Measurements from ENCODE around the gene ZNF445. TPM values are rescaled to one million over a fixed set of nuclear protein-coding genes. Genes with fewer than 3 reads are reported as not detected.

The ZNF445 gene
- total and polyA plus RNA-seq, 4 donors, result 4.1 to 26.4 (median 12.6) TPM

DNA sequence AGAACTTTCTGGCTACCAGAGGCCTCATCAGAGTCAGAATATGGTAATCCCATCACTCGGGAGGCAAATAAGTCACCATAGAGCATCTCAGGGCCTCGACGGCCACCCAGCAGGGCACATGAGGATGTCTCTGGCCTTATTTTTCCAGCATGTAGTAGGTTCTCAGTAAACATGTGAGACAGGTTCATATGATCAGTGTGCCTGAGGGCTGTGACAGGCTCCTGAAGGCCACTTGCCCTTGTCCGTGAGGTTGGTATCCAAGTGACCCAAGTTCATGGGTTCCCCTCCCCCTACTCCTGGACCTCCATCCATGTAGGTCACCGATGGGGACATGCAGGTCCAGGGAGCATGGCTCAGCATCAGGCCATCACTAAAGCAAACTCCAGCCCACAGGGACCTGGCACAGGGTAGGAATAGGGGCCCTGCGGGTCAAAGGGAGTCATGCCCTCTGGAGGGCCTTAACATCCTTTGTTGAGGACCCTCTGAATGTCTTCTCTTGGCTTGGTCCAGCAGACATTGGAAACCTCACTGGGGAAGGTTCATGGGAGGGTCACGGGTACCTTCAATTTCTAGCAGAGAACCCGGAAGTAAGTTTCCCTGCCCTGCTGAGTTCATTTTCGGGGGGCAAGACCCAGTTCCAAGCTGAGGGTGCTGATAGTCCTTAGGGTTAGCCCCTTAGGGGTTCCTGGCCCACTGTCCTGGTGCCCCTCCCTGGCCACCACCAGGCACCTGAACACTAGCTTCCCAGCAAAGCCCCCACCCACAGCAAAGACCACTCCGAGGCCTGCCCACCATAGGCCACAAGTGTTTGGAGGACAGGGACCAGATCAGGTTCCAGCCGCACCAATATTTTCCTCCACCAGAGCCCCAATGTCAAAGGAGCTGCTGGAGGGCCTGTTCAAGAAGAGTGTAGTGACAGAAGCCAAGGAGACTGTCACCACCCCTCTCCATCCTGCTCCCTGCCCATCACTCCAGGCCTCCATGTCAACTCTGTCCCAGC lies 61.1 kb downstream of the ZNF445 start:
- Histone ChIP-seq H3K9me3 (ENCODE audit: control insufficient read depth, low read length) (no peaks in the 10 kb centered on the region), H3K27ac (ENCODE audit: low read depth in 1 of 2, low read length in 2 of 2) (no peak overlapping the region), H3K36me3 (ENCODE audit: control insufficient read depth in 1 of 2, insufficient read depth in 2 of 2, low read length in 1 of 2) (no peaks in the 10 kb centered on the region), H3K27me3 (ENCODE audit: control insufficient read depth in 1 of 2, insufficient read depth in 2 of 2, low read length in 1 of 2) (no peaks in the 10 kb centered on the region), H3K4me1 (ENCODE audit: control insufficient read depth in 1 of 2, insufficient read depth in 2 of 2, low read length in 2 of 2) (no peaks in the 10 kb centered on the region), H3K4me3 (ENCODE audit: low read length in 2 of 2) (no peak overlapping the region)
- DNase-seq (no peak), ATAC-seq (ENCODE audit: low FRiP score) (no peak)
- intact Hi-C loops (cut with DNase I), result no loop called here
- WGBS, 2 donors, result 91 to 96% methylated on average over 11 of the region's 11 CpGs

DNA sequence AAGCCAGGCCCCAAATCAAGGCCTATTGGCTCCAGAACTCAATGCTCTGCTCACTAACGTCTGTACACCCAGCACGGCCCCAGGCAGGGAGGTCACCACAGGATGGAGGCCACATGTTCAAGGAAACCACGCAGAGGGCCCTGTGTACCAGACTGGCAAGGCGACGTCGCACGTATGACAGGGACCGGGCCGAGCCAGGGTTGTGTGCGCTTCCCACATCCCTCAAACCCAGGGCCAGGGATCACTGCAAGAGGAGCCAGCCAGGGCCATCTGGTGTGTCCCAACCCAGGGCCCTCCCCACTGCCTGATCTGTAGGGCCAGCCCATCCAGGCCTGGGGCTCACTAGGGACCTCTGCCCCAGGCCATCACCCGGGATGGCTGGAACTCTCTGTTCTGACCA lies 62.0 kb downstream of the ZNF445 start:
- intact Hi-C loops (cut with DNase I), result no loop called here
- Histone ChIP-seq H3K9me3 (ENCODE audit: control insufficient read depth, low read length) (no peaks in the 10 kb centered on the region), H3K4me3 (ENCODE audit: low read length in 2 of 2) (no peak overlapping the region), H3K27me3 (ENCODE audit: control insufficient read depth in 1 of 2, insufficient read depth in 2 of 2, low read length in 1 of 2) (no peaks in the 10 kb centered on the region), H3K4me1 (ENCODE audit: control insufficient read depth in 1 of 2, insufficient read depth in 2 of 2, low read length in 2 of 2) (no peaks in the 10 kb centered on the region), H3K27ac (ENCODE audit: low read depth in 1 of 2, low read length in 2 of 2) (no peak overlapping the region), H3K36me3 (ENCODE audit: control insufficient read depth in 1 of 2, insufficient read depth in 2 of 2, low read length in 1 of 2) (no peaks in the 10 kb centered on the region)
- WGBS, 2 donors, result 87 to 90% methylated on average over 11 of the region's 11 CpGs
- ATAC-seq (ENCODE audit: low FRiP score) (no peak), DNase-seq (no peak)

DNA sequence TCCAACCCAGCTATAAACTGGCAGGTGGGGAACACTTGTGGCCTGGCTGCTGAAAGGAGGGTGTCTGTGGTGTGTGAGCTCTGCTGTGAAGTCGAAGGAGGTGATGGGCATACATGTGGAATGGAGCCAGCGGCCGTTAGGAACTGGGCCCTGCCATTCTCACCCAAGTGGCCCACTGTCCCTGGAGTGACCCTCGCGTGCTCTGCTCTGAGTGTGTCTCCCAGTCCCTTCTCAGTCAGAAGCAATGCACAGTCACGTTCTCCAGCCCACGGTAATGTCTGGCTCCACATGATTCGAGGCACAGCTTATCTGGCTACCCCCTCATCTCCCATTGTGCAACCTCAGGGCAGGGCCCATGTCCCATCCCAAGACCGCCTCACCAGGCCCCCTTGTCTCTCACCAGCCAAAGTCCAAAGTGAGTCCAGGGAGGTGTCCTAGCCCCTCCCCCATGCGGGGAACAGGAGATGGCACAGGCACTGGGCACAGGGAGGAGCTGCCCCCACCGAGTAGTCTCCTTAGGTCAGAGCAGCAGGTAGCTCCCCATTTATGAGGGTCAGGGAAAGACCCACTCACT lies 62.9 kb downstream of the ZNF445 start:
- Histone ChIP-seq H3K27me3 (ENCODE audit: control insufficient read depth in 1 of 2, insufficient read depth in 2 of 2, low read length in 1 of 2) (no peaks in the 10 kb centered on the region), H3K27ac (ENCODE audit: low read depth in 1 of 2, low read length in 2 of 2) (no peak overlapping the region), H3K9me3 (ENCODE audit: control insufficient read depth, low read length) (no peaks in the 10 kb centered on the region), H3K4me3 (ENCODE audit: low read length in 2 of 2) (no peak overlapping the region), H3K4me1 (ENCODE audit: control insufficient read depth in 1 of 2, insufficient read depth in 2 of 2, low read length in 2 of 2) (no peaks in the 10 kb centered on the region), H3K36me3 (ENCODE audit: control insufficient read depth in 1 of 2, insufficient read depth in 2 of 2, low read length in 1 of 2) (no peaks in the 10 kb centered on the region)
- intact Hi-C loops (cut with DNase I), result no loop called here
- WGBS, 2 donors, result 84 to 85% methylated on average over 11 of the region's 11 CpGs
- ATAC-seq (ENCODE audit: low FRiP score) (no peak), DNase-seq (no peak)

DNA sequence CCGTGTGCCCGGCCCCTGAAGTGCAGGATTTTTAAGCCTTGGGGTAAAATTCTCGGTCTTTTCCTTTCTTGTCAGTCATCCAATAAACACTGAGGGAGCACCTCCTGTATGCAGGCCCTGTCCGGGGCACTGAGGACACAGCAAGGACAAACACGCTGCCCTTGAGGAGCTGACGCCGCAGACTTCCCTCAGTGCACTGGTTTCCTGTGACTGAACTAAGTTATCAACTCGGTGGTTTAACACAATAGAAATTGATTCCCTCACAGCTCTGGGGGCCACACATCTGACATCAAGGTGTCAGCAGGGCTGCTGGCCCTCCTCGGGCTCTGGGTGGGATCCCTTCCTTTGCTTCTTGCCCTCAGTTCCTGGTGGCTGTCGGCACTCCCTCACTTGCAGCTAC lies 65.1 kb downstream of the ZNF445 start:
- no peak overlapping the region for H3K27ac ChIP-seq (ENCODE audit: low read depth in 1 of 2, low read length in 2 of 2)
- WGBS, 2 donors, result 71 to 85% methylated on average over 10 of the region's 10 CpGs
- intact Hi-C loops (cut with DNase I), result no loop called here
- no peaks in the 10 kb centered on the region for H3K27me3 ChIP-seq (ENCODE audit: control insufficient read depth in 1 of 2, insufficient read depth in 2 of 2, low read length in 1 of 2)
- H3K4me1 ChIP-seq (ENCODE audit: control insufficient read depth in 1 of 2, insufficient read depth in 2 of 2, low read length in 2 of 2), result no peaks in the 10 kb centered on the region
- no peaks in the 10 kb centered on the region for H3K9me3 ChIP-seq (ENCODE audit: control insufficient read depth, low read length)
- no peak overlapping the region for H3K4me3 ChIP-seq (ENCODE audit: low read length in 2 of 2)
- no peaks in the 10 kb centered on the region for H3K36me3 ChIP-seq (ENCODE audit: control insufficient read depth in 1 of 2, insufficient read depth in 2 of 2, low read length in 1 of 2)
- no peak for ATAC-seq (ENCODE audit: low FRiP score)
- DNase-seq, result no peak

DNA sequence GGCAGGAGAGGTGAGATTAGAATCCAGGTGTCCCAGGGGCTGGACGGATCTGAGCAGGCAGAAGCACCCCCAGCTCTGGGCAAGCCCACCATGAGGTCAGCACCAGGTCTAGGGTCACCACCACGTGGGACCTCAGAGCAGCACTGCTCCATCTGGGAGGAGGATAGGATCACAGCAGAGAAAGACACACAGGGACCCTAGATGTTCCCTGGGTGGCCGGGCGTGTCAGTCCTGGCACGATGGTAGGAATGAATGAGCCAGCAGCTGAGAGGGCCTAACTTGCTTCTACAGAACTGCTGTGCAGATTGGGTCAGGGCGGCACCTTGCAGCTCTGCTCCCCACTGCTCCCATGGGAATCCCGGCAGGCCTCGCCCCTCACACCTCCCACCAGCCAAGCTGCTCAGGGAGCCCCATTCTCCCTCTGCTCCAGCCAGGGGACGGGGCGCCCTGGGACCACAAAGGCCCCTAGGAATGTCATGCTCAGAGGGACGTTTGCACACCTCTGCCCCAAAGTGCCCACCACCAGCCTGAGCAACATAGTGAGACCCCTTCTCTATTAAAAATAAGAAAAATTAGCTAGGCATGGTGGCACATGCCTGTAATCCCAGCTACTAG lies 66.3 kb downstream of the ZNF445 start:
- ATAC-seq (ENCODE audit: low FRiP score) (no peak), DNase-seq (no peak)
- H3K4me3 ChIP-seq (ENCODE audit: low read length in 2 of 2), result no peak overlapping the region
- 82 to 83% methylated on average over 11 of the region's 11 CpGs for WGBS, 2 donors
- H3K36me3 ChIP-seq (ENCODE audit: control insufficient read depth in 1 of 2, insufficient read depth in 2 of 2, low read length in 1 of 2), result no peaks in the 10 kb centered on the region
- no peaks in the 10 kb centered on the region for H3K9me3 ChIP-seq (ENCODE audit: control insufficient read depth, low read length)
- no peaks in the 10 kb centered on the region for H3K27me3 ChIP-seq (ENCODE audit: control insufficient read depth in 1 of 2, insufficient read depth in 2 of 2, low read length in 1 of 2)
- no peak overlapping the region for H3K27ac ChIP-seq (ENCODE audit: low read depth in 1 of 2, low read length in 2 of 2)
- intact Hi-C loops (cut with DNase I), result no loop called here
- no peaks in the 10 kb centered on the region for H3K4me1 ChIP-seq (ENCODE audit: control insufficient read depth in 1 of 2, insufficient read depth in 2 of 2, low read length in 2 of 2)

DNA sequence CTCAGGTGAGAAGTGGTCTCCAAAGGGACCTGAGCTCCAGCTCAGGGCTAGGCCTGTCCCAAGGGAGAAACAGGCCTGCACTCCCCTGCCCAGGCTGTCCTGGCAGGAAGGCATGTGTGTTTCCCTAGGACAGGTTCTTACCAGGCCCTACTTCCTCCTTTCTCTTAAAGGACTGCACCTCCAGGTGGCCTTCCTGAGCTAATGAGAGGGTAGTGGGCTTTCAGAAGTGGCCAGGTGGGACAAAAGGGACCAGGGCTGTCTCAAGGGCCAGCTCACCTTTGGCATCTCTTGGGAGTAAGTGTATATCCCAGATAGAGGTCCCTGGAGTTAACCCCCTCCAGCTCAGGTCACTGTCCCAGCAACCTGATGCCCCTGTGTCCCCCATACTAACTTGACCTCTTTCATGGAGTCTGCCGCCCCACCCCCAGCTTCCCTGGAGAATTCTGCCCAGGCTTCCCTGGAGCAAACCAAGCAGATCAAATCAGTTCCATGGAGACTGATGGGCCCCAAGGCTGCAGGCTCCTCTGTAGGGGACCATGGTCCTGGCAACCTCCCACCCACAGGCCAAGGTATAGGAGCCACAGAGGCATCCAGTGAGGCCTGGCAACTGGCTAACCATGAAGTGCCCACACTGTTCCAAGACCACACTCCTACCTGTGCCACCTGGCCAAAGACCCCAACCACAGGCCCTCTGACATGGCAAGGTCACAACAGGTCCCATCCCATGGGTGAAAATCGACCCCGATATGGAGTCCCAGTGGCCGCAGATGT lies 67.6 kb downstream of the ZNF445 start:
- ATAC-seq (ENCODE audit: low FRiP score), result no peak

DNA sequence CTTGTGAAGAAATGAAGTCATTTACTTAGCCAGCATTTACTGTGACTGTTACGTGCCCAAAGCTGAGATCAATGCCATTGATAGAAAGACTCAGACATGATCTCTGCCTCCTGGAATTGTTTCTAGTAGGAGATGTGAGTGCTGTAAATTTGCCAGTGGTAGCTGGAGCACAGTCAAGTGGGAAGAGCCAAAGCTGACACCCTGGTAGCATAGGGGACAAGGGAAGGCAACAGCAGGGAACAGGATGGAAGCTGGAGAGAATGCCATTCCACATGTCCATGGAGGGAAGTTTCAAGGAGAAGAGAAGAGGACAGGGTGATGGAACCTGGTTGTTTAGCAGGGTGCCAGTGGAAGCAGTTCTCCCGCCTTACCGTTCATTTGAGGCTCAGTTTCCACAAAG lies 74.9 kb downstream of the ZNF445 start:
- H3K36me3 ChIP-seq (ENCODE audit: control insufficient read depth in 1 of 2, insufficient read depth in 2 of 2, low read length in 1 of 2), result no peaks in the 10 kb centered on the region
- no peaks in the 10 kb centered on the region for H3K9me3 ChIP-seq (ENCODE audit: control insufficient read depth, low read length)
- H3K4me1 ChIP-seq (ENCODE audit: control insufficient read depth in 1 of 2, insufficient read depth in 2 of 2, low read length in 2 of 2), result no peaks in the 10 kb centered on the region
- ATAC-seq (ENCODE audit: low FRiP score) (no peak), DNase-seq (no peak)
- H3K4me3 ChIP-seq (ENCODE audit: low read length in 2 of 2), result no peak overlapping the region
- no peaks in the 10 kb centered on the region for H3K27me3 ChIP-seq (ENCODE audit: control insufficient read depth in 1 of 2, insufficient read depth in 2 of 2, low read length in 1 of 2)
- no peak overlapping the region for H3K27ac ChIP-seq (ENCODE audit: low read depth in 1 of 2, low read length in 2 of 2)
- intact Hi-C loops (cut with DNase I), result no loop called here
- 88 to 92% methylated on average over 3 of the region's 3 CpGs for WGBS, 2 donors

More for the DNA sequence above, 67.6 kb downstream of the ZNF445 start:
- Histone ChIP-seq H3K27me3 (ENCODE audit: control insufficient read depth in 1 of 2, insufficient read depth in 2 of 2, low read length in 1 of 2) (no peaks in the 10 kb centered on the region), H3K36me3 (ENCODE audit: control insufficient read depth in 1 of 2, insufficient read depth in 2 of 2, low read length in 1 of 2) (no peaks in the 10 kb centered on the region), H3K4me3 (ENCODE audit: low read length in 2 of 2) (no peak overlapping the region), H3K4me1 (ENCODE audit: control insufficient read depth in 1 of 2, insufficient read depth in 2 of 2, low read length in 2 of 2) (no peaks in the 10 kb centered on the region), H3K9me3 (ENCODE audit: control insufficient read depth, low read length) (no peaks in the 10 kb centered on the region), H3K27ac (ENCODE audit: low read depth in 1 of 2, low read length in 2 of 2) (no peak overlapping the region)
- no peak for DNase-seq
- intact Hi-C loops (cut with DNase I), result no loop called here
- 72 to 91% methylated on average over 4 of the region's 4 CpGs for WGBS, 2 donors

DNA sequence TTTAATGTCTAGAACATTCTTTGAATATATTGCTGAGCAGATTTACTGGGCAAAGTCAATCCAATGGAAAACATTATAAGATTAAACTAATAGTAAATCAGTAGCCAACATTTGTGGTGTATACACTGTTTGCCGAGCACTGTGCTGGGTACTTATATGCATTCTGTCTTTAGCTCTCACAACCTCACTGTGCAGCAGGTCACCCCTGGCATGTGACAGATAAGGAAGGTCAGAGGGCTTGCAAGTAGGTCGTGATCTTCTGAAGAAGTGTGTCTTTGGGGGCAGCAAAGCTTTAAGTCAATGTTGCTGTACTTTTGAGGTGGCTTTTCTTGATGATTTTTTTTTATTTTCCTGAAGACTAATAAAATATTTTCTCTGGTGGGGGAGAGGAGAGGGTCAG lies 76.7 kb downstream of the ZNF445 start:
- Histone ChIP-seq H3K4me3 (ENCODE audit: low read length in 2 of 2) (no peak overlapping the region), H3K4me1 (ENCODE audit: control insufficient read depth in 1 of 2, insufficient read depth in 2 of 2, low read length in 2 of 2) (no peaks in the 10 kb centered on the region), H3K27me3 (ENCODE audit: control insufficient read depth in 1 of 2, insufficient read depth in 2 of 2, low read length in 1 of 2) (no peaks in the 10 kb centered on the region), H3K27ac (ENCODE audit: low read depth in 1 of 2, low read length in 2 of 2) (no peak overlapping the region), H3K9me3 (ENCODE audit: control insufficient read depth, low read length) (no peaks in the 10 kb centered on the region), H3K36me3 (ENCODE audit: control insufficient read depth in 1 of 2, insufficient read depth in 2 of 2, low read length in 1 of 2) (no peaks in the 10 kb centered on the region)
- DNase-seq (no peak), ATAC-seq (ENCODE audit: low FRiP score) (no peak)
- intact Hi-C loops (cut with DNase I), result no loop called here
- 56 to 58% methylated on average over 2 of the region's 2 CpGs for WGBS, 2 donors
